H1 (cell line): ENCODE measurements around the gene ADAMTS20. TPM values are rescaled to one million over a fixed set of nuclear protein-coding genes. Genes with fewer than 3 reads are reported as not detected.

ENCODE experiments used
- CTCF ChIA-PET: fragments of 300-600 bp; sonication (Branson Sonifier 250); formaldehyde crosslinking; loops from one replicate; lab custom pipeline; 2021; ENCODE audit not compliant: partially characterized antibody; lab: Charles Lee
- POLR2A ChIA-PET: fragments of 300-600 bp; sonication (Branson Sonifier 250); formaldehyde crosslinking; loops from one replicate; lab custom pipeline; 2021; ENCODE audit warnings: inconsistent platforms; ENCODE audit not compliant: partially characterized antibody; lab: Charles Lee
- DNase-seq, 2 experiments: peaks; one replicate each; pipeline versions ENCODE4 v3.0.0 to v3.0.0-alpha.2; 2010 to 2022; ENCODE audit warnings: low spot score in 2 of 2, low read depth in 1 of 2, mixed read lengths in 1 of 2
- FAIRE-seq: peaks from 2 replicates; lab custom pipeline; 2011; peaks lifted over from hg19 to GRCh38; lab: Jason Lieb, UNC
- H2AFZ ChIP-seq: 2 replicates; pipeline ENCODE4 v1.8.1; 2012; ENCODE audit warnings: low read length, inconsistent platforms
- H2AK5ac ChIP-seq: 2 replicates; pipeline ENCODE4 v1.6.1; 2013; ENCODE audit warnings: low read depth, low read length
- H2BK120ac ChIP-seq: replicated peaks from 2 replicates; pipeline ENCODE3; 2013; ENCODE audit warnings: low read depth, low read length, inconsistent platforms
- H2BK12ac ChIP-seq: 2 replicates; pipeline ENCODE4 v1.6.1; 2013; ENCODE audit warnings: low read depth, low read length
- H2BK15ac ChIP-seq: 2 replicates; pipeline ENCODE4 v1.6.1; 2013; ENCODE audit warnings: low read length
- H2BK20ac ChIP-seq: 2 replicates; pipeline ENCODE4 v1.6.1; 2013; ENCODE audit warnings: low read length
- H2BK5ac ChIP-seq: 2 replicates; pipeline ENCODE4 v1.6.1; 2013; ENCODE audit warnings: low read depth, low read length
- H3K14ac ChIP-seq: 2 replicates; pipeline ENCODE4 v1.6.1; 2013; ENCODE audit warnings: inconsistent platforms; ENCODE audit not compliant: insufficient read length
- H3K18ac ChIP-seq: 2 replicates; pipeline ENCODE4 v1.6.1; 2013; ENCODE audit warnings: low read length; ENCODE audit errors: extremely low read depth
- H3K23ac ChIP-seq: 2 replicates; pipeline ENCODE4 v1.6.1; 2013; ENCODE audit warnings: inconsistent platforms; ENCODE audit not compliant: insufficient read length
- H3K23me2 ChIP-seq: 2 replicates; pipeline ENCODE4 v1.6.1; 2013; ENCODE audit warnings: low read depth, low read length
- H3K27ac ChIP-seq: 2 replicates; pipeline ENCODE4 v1.6.1; 2011; ENCODE audit warnings: low read depth, low read length, inconsistent platforms
- H3K27me3 ChIP-seq, 4 experiments: replicated peaks in 1 of 4; 1 replicate in 1 of 4; 2 replicates in 3 of 4; pipeline versions ENCODE4 v1.6.1 to v1.8.1; 2011 to 2013; ENCODE audit warnings: low read length in 3 of 4, mild to moderate bottlenecking in 3 of 4, inconsistent platforms in 2 of 4, mixed read lengths in 2 of 4, moderate library complexity in 1 of 4; ENCODE audit not compliant: control insufficient read depth in 3 of 4, insufficient read depth in 3 of 4; ENCODE audit errors: extremely low read depth in 1 of 4
- H3K36me3 ChIP-seq, 4 experiments: 2 replicates each; pipeline versions ENCODE4 v1.6.1 to v1.8.1; 2011 to 2013; ENCODE audit warnings: mild to moderate bottlenecking in 4 of 4, low read length in 3 of 4, moderate library complexity in 2 of 4, control low read depth in 1 of 4, inconsistent platforms in 1 of 4; ENCODE audit not compliant: insufficient read depth in 4 of 4, control insufficient read depth in 2 of 4
- H3K4ac ChIP-seq: replicated peaks from 2 replicates; pipeline ENCODE3; 2013; ENCODE audit warnings: low read length, low read depth, mixed read lengths, inconsistent platforms; ENCODE audit not compliant: insufficient read length
- H3K4me1 ChIP-seq, 4 experiments: replicated peaks in 1 of 4; 1 replicate in 1 of 4; 2 replicates in 3 of 4; pipeline versions ENCODE4 v1.6.1 to v1.8.1; 2011 to 2013; ENCODE audit warnings: low read length in 3 of 4, inconsistent platforms in 2 of 4, mixed read lengths in 1 of 4; ENCODE audit not compliant: insufficient read depth in 4 of 4, control insufficient read depth in 3 of 4
- H3K4me2 ChIP-seq, 2 experiments: 2 replicates each; pipeline versions ENCODE4 v1.6.1 to v1.8.1; 2011 to 2013; ENCODE audit warnings: low read depth in 2 of 2, low read length in 2 of 2, control low read depth in 1 of 2, inconsistent platforms in 1 of 2, mild to moderate bottlenecking in 1 of 2; ENCODE audit not compliant: insufficient read depth in 1 of 2
- H3K4me3 ChIP-seq, 4 experiments: fragments of 200-600, 300-600 bp in 1 of 4; sonication (generic), shearing (Covaris generic), sonication (Bioruptor Twin) in 1 of 4; 2 replicates each; pipeline versions ENCODE4 v1.5.1 to v1.8.1; 2011 to 2016; ENCODE audit warnings: low read length in 4 of 4, low read depth in 3 of 4, control low read depth in 2 of 4, inconsistent platforms in 2 of 4, mild to moderate bottlenecking in 2 of 4, mixed read lengths in 1 of 4, moderate library complexity in 1 of 4; ENCODE audit not compliant: insufficient read depth in 2 of 4; ENCODE audit errors: extremely low read depth in 1 of 4
- H3K56ac ChIP-seq: replicated peaks from 2 replicates; pipeline ENCODE3; 2013; ENCODE audit warnings: low read depth, mild to moderate bottlenecking, mixed read lengths, low read length, inconsistent platforms; ENCODE audit not compliant: insufficient read length
- H3K79me1 ChIP-seq: 2 replicates; pipeline ENCODE4 v1.6.1; 2013; ENCODE audit warnings: low read depth, low read length, control low read depth
- H3K79me2 ChIP-seq, 2 experiments: 2 replicates each; pipeline versions ENCODE4 v1.6.1 to v1.8.1; 2012 to 2013; ENCODE audit warnings: low read length in 2 of 2, mild to moderate bottlenecking in 2 of 2, inconsistent platforms in 1 of 2; ENCODE audit not compliant: insufficient read depth in 2 of 2, control insufficient read depth in 1 of 2
- H3K9ac ChIP-seq, 4 experiments: replicated peaks in 1 of 4; 1 replicate in 1 of 4; 2 replicates in 3 of 4; pipeline versions ENCODE4 v1.6.1 to v1.8.1; 2011 to 2013; ENCODE audit warnings: low read depth in 3 of 4, low read length in 3 of 4, control low read depth in 2 of 4, mild to moderate bottlenecking in 2 of 4, moderate library complexity in 2 of 4, inconsistent platforms in 1 of 4; ENCODE audit errors: extremely low read depth in 1 of 4
- H3K9me3 ChIP-seq, 2 experiments: 2 replicates each; pipeline versions ENCODE4 v1.6.1 to v1.8.1; 2012 to 2013; ENCODE audit warnings: mild to moderate bottlenecking in 2 of 2, moderate library complexity in 2 of 2, control low read depth in 1 of 2, inconsistent platforms in 1 of 2, low read depth in 1 of 2, low read length in 1 of 2, mixed read lengths in 1 of 2; ENCODE audit not compliant: insufficient read depth in 2 of 2
- H4K20me1 ChIP-seq, 2 experiments: replicated peaks in 1 of 2; 2 replicates each; pipeline versions ENCODE3 to v1.8.1; 2011 to 2013; ENCODE audit warnings: inconsistent platforms in 2 of 2, low read length in 2 of 2, mild to moderate bottlenecking in 1 of 2; ENCODE audit not compliant: insufficient read depth in 2 of 2, control insufficient read depth in 1 of 2
- H4K5ac ChIP-seq: 2 replicates; pipeline ENCODE4 v1.6.1; 2013; ENCODE audit warnings: low read length, low read depth, mixed read lengths, inconsistent platforms; ENCODE audit not compliant: insufficient read length
- H4K8ac ChIP-seq: 2 replicates; pipeline ENCODE4 v1.8.0; 2013; ENCODE audit warnings: mild to moderate bottlenecking, moderate library complexity, low read length, inconsistent platforms; ENCODE audit not compliant: insufficient read depth; ENCODE audit errors: extremely low read depth
- H4K91ac ChIP-seq: replicated peaks from 2 replicates; pipeline ENCODE3; 2013; ENCODE audit warnings: low read length, mixed read lengths, inconsistent platforms; ENCODE audit not compliant: insufficient read length
- BACH1 ChIP-seq: IDR thresholded peaks from 2 replicates; pipeline ENCODE4 v1.6.1; 2012; ENCODE audit warnings: low read length, improper control_type of control experiment
- BRCA1 ChIP-seq: IDR thresholded peaks from 2 replicates; pipeline ENCODE4 v1.6.1; 2012; ENCODE audit warnings: low read depth, low read length, improper control_type of control experiment
- CEBPB ChIP-seq: IDR thresholded peaks from 2 replicates; pipeline ENCODE4 v1.6.1; 2012; ENCODE audit warnings: low read depth, low read length
- E2F6 ChIP-seq: IDR thresholded peaks from 2 replicates; pipeline ENCODE4 v1.6.1; 2012; ENCODE audit warnings: inconsistent platforms
- EGR1 ChIP-seq: IDR thresholded peaks from 2 replicates; pipeline ENCODE4 v1.6.1; 2011; ENCODE audit warnings: low read depth, low read length, borderline replicate concordance
- GABPA ChIP-seq: IDR thresholded peaks from 2 replicates; pipeline ENCODE4 v1.6.1; 2011; ENCODE audit warnings: mild to moderate bottlenecking, low read length, moderate library complexity, borderline replicate concordance; ENCODE audit not compliant: insufficient read depth
- POLR2A ChIP-seq, 2 experiments: IDR thresholded peaks; 1 replicate in 1 of 2; 2 replicates in 1 of 2; pipeline ENCODE4 v1.6.1; 2011; ENCODE audit warnings: low read depth in 2 of 2, low read length in 2 of 2, mild to moderate bottlenecking in 2 of 2; ENCODE audit errors: control extremely low read depth in 1 of 2
- RXRA ChIP-seq: IDR thresholded peaks from 2 replicates; pipeline ENCODE4 v1.6.1; 2011; ENCODE audit warnings: low read depth, mild to moderate bottlenecking, low read length, moderate library complexity; ENCODE audit not compliant: insufficient read depth
- SAP30 ChIP-seq: fragments of 300-600 bp; sonication (generic); IDR thresholded peaks from 2 replicates; pipeline ENCODE4 v1.7.1; 2012; ENCODE audit warnings: low read length, moderate library complexity, mild to moderate bottlenecking, inconsistent platforms; ENCODE audit not compliant: insufficient read depth, insufficient replicate concordance
- SIX5 ChIP-seq: IDR thresholded peaks from 2 replicates; pipeline ENCODE4 v1.6.1; 2011; ENCODE audit warnings: mild to moderate bottlenecking, low read depth, low read length
- SP1 ChIP-seq: IDR thresholded peaks from 2 replicates; pipeline ENCODE4 v1.6.1; 2011; ENCODE audit warnings: low read depth, low read length
- SP2 ChIP-seq: IDR thresholded peaks from 2 replicates; pipeline ENCODE4 v1.6.1; 2012; ENCODE audit warnings: mild to moderate bottlenecking, low read length, inconsistent platforms
- TAF7 ChIP-seq: optimal IDR thresholded peaks from 2 replicates; pipeline ENCODE3; 2011; ENCODE audit warnings: low read depth, mild to moderate bottlenecking, inconsistent platforms, low read length, moderate library complexity, borderline replicate concordance
- USF2 ChIP-seq: IDR thresholded peaks from 2 replicates; pipeline ENCODE4 v1.6.1; 2011; ENCODE audit warnings: low read length, improper control_type of control experiment
- WGBS, 2 experiments: shearing (Covaris generic) in 1 of 2; methylation state at CpG; one replicate each; pipeline versions ENCODE4 v1.1.6 to v1.1.7; 2013 to 2015; ENCODE audit warnings: low lambda C conversion rate in 2 of 2, mixed read lengths in 2 of 2, inconsistent platforms in 1 of 2, low coverage in 1 of 2, missing lambda C conversion rate in 1 of 2; ENCODE audit not compliant: insufficient replicate concordance in 2 of 2, insufficient coverage in 1 of 2, insufficient read length in 1 of 2; ENCODE audit errors: extremely low coverage in 1 of 2, missing lambda C conversion rate in 1 of 2; 5-methylcytosine and 5-hydroxymethylcytosine counted together
- polyA plus RNA-seq, 7 experiments: library from polyadenylated mRNA; depleted of rRNA in 3 of 7; stranded (reverse) in 5 of 7; unstranded in 2 of 7; fragments of >200 nt in 5 of 7; fragments of 200-250 nt in 2 of 7; gene quantifications; 1 replicate in 5 of 7; 2 replicates in 1 of 7; 4 replicates in 1 of 7; pipeline versions ENCODE4 v1.2.1 to v1.2.3, GENCODE V29; 2011 to 2013; ENCODE audit warnings: missing spikeins in 2 of 7, mixed read lengths in 2 of 7
- total RNA-seq: library from RNA; stranded (reverse); fragmentation: NEBNext Ultra II Directional; extraction: Animal tissue kit (Norgen Biotek cat#: 25700); gene quantifications from 2 replicates; pipeline ENCODE4 v1.2.1, GENCODE V29; 2021

The ADAMTS20 gene
- total and polyA plus RNA-seq, 2 of the 8 experiments (the other 6 are each of a cell fraction or from before 2014, with no cell fraction given): 2.9 to 5.1 TPM

- H3K9ac ChIP-seq: no peak overlapping the region
- no peak overlapping the region for H4K8ac ChIP-seq
- no peaks in the 10 kb centered on the region for H3K79me1 ChIP-seq
Observed at GRCh38 chr12:43436597-43436996, 115.4 kb downstream of the ADAMTS20 start.

More at GRCh38 chr12:43436597-43436996, 115.4 kb downstream of the ADAMTS20 start:
- Histone ChIP-seq H2AK5ac (no peak overlapping the region), H4K91ac (no peak overlapping the region), H3K4ac (no peak overlapping the region), H3K56ac (no peak overlapping the region), H2AFZ (no peak overlapping the region), H3K23ac (no peak overlapping the region), H4K5ac (no peak overlapping the region), H3K27ac (no peak overlapping the region), H3K4me3 (no peak overlapping the region), H3K27me3 (no peaks in the 10 kb centered on the region), H2BK120ac (no peak overlapping the region), H3K79me2 (no peaks in the 10 kb centered on the region), H2BK15ac (no peak overlapping the region), H2BK20ac (no peak overlapping the region), H3K9me3 (no peaks in the 10 kb centered on the region), H3K4me2 (no peak overlapping the region), H4K20me1 (no peaks in the 10 kb centered on the region), H3K18ac (no peak overlapping the region), H3K4me1 (no peaks in the 10 kb centered on the region), H3K36me3 (peaks cover 0 to 3% (median 0%) of the 10 kb centered on the region in 4 experiments; a peak in 1 of 8 replicates), H2BK5ac (no peak overlapping the region), H3K23me2 (no peaks in the 10 kb centered on the region; the same call in 1 of the 2 replicates), H2BK12ac (no peak overlapping the region), H3K14ac (no peak overlapping the region)
- POLR2A ChIA-PET: no interaction called here
- WGBS, 2 experiments: 88% methylated on average over 4 of the region's 4 CpGs; no CpG with 5 or more reads in 1 of the 2 experiments
- TF ChIP-seq GABPA (no peak), POLR2A (IDR thresholded peaks at IDR 0.05; ENCODE audit: control extremely low read depth in 1 of 2, low read depth in 2 of 2, low read length in 2 of 2) (no peak), CEBPB (no peak), USF2 (no peak), RXRA (no peak), SIX5 (no peak), TAF7 (no peak), BACH1 (no peak), BRCA1 (no peak), SP1 (no peak), SAP30 (no peak), SP2 (no peak), E2F6 (no peak), EGR1 (no peak)
- no peak for DNase-seq
- no peak for FAIRE-seq
- CTCF ChIA-PET: no interaction called here
